GM15510 (cell line): ENCODE results near the gene HIC1.

ENCODE experiments used
- POLR2A ChIP-seq: IDR thresholded peaks from 3 replicates; pipeline ENCODE4 v1.6.1; 2011; ENCODE audit warnings: borderline replicate concordance; ENCODE audit not compliant: insufficient read length; ENCODE audit errors: extremely low read depth

Gene HIC1

DNA sequence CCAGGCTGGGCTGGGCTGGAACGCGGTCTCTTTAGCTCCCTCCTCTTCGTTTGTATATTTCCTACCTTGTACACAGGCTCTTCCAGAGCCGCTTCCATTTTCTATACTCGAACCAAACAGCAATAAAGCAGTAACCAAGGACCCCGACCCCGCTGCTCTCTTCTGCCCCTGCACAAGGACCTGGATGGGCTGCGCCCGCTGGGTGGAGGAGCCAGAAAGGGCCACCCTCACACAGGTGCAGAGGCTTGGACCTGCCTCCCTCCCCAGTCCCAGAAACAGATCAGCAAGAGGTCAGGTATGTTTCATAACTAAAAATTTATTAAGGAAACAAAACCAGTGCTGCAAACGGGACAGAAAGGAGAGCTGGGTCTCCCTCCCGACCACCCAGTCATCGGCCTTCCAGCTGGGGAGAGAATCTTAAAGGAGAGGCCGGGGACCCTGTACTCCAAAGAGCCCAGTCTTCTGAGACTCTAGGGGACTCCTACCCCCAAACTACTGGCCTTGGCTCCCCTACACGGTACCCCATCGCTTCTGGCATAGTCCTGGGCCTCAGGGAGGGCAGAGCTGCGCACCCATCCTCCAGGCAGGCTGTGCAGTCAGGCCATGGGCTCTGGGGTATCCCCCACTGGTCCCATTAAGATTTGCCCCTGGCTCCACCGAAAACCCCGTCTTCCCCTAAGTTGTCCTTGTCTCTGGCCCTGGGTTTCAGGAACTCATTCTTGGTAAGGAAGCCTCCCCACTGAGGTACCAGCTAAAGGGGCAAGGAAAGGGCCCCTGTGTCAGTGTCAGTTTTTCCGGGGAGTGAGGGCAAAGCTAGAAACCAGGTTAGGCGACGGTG is 4.9 kb downstream of the HIC1 start:
- TF ChIP-seq POLR2A, result no peak

DNA sequence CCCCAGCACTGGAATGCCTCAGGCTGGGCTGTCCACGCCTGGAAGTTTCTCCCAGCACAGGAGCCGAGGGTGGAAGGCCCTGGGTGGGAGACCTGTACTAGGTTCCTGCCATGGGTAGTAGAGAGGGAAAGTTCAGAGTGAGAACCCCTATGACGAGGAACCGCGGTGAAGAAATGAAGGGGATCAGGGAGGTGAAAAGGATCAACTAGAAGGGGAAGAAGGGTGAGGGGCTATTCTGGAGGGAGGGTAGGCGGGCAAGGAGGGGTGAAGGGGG is 5.4 kb downstream of the HIC1 start:
- no peak for TF ChIP-seq POLR2A

DNA sequence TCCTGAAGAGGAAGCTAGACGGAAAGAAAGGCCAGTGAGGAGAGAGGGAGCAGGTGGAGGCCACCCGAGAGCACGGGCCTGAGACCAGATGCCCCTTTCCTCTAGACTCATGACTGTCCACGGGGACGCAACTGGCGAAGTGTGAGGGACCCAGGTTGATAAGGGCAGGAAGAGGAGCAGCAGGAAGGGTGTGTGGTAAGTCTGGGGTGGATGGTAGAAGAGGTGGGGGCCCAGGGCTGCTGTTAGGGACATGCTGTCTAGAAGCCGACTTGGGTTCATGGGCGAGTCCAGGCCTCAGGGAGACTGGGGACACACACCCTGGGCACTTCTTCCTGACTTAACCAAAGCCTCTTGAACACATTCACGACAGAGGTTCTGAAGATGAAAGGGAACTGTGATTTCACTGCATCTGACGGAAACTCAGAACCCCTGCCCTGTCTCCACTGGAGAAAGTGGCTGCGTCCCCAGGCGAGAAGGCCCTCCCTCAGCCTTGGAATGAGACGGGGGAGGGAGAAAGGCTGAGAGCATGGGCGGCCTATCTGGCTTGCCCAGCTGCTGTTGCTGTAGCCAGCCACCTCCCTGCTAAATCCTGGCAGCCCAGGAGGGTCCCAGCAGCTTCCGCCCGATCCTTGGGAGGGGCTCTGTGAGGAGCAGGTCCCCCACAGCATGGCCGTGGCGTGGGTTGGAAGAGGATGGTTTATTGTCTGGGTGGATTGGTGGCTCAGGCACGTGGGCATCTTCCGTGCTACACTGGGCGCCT is 6.0 kb downstream of the HIC1 start:
- TF ChIP-seq POLR2A, result no peak

GRCh38 chr17:2061441-2061958 is 6.6 kb downstream of the HIC1 start:
- TF ChIP-seq POLR2A, result no peak

GRCh38 chr17:2062571-2063183 is 7.8 kb downstream of the HIC1 start:
- TF ChIP-seq POLR2A, result no peak

- no peak for TF ChIP-seq POLR2A
Measured at GRCh38 chr17:2063261-2064146, 8.6 kb downstream of the HIC1 start.

GRCh38 chr17:2064147-2064489 is 9.2 kb downstream of the HIC1 start:
- no peak for TF ChIP-seq POLR2A

- TF ChIP-seq POLR2A, result no peak
Measured at GRCh38 chr17:2064520-2064971, 9.6 kb downstream of the HIC1 start.

GRCh38 chr17:2064980-2065785 is 10.3 kb downstream of the HIC1 start:
- TF ChIP-seq POLR2A, result peak; percentile 17

GRCh38 chr17:2065949-2066400 is 11.1 kb downstream of the HIC1 start:
- TF ChIP-seq POLR2A, result no peak

- no peak for TF ChIP-seq POLR2A
Measured at GRCh38 chr17:2067048-2067561, 12.2 kb downstream of the HIC1 start.

GRCh38 chr17:2067608-2068024 is 12.7 kb downstream of the HIC1 start:
- no peak for TF ChIP-seq POLR2A

- TF ChIP-seq POLR2A, result no peak
Measured at GRCh38 chr17:2068031-2068518, 13.2 kb downstream of the HIC1 start.
